B cell (primary cell): ENCODE measurements around the gene UBE3C. TPM values are rescaled to one million over a fixed set of nuclear protein-coding genes. Genes with fewer than 3 reads are reported as not detected.

Experiments
- ATAC-seq: fragments of 200-7000 bp; cut with Tn5 transposase; one replicate; pipeline ENCODE4 v1.10.0; 2021; ENCODE audit warnings: low read depth, mild to moderate bottlenecking, moderate number of reproducible peaks, moderate library complexity
- CTCF ChIA-PET: fragments of 350-600 bp; sonication (Branson Sonifier 250); formaldehyde crosslinking; loops from one replicate; lab custom pipeline; 2021; ENCODE audit warnings: antibody characterized with exemption, inconsistent platforms; lab: Charles Lee
- POLR2A ChIA-PET: fragments of 350-600 bp; sonication (Branson Sonifier 250); formaldehyde crosslinking; loops from one replicate; lab custom pipeline; 2021; ENCODE audit warnings: antibody characterized with exemption; lab: Charles Lee
- DNase-seq: peaks from one replicate; pipeline ENCODE4 v3.0.0; 2013
- H2AFZ ChIP-seq: 2 replicates; pipeline ENCODE4 v1.6.1; 2012; ENCODE audit warnings: mild to moderate bottlenecking, low read depth, low read length; ENCODE audit not compliant: insufficient read depth, poor library complexity, severe bottlenecking
- H3K27ac ChIP-seq, 2 donors: 1 replicate in 1 of 2; 2 replicates in 1 of 2; pipeline ENCODE4 v1.5.1; 2012 to 2013; ENCODE audit warnings: low read length in 2 of 2, mild to moderate bottlenecking in 2 of 2, moderate library complexity in 1 of 2
- H3K27me3 ChIP-seq, 4 experiments: fragments of 200-600 bp in 1 of 4; sonication (generic) in 1 of 4; replicated peaks in 1 of 4; 1 replicate in 2 of 4; 2 replicates in 2 of 4; pipeline versions ENCODE4 v1.6.1 to v1.7.0; 2013 to 2016; ENCODE audit warnings: low read length in 3 of 4, mild to moderate bottlenecking in 2 of 4, mixed read lengths in 1 of 4, moderate library complexity in 1 of 4; ENCODE audit not compliant: insufficient read depth in 4 of 4, control insufficient read depth in 3 of 4; ENCODE audit errors: control extremely low read depth in 1 of 4
- H3K36me3 ChIP-seq, 2 experiments: replicated peaks in 1 of 2; 1 replicate in 1 of 2; 2 replicates in 1 of 2; pipeline versions ENCODE4 v1.6.1 to v1.7.1; 2013; ENCODE audit warnings: low read length in 1 of 2; ENCODE audit not compliant: insufficient read depth in 2 of 2, control insufficient read depth in 1 of 2; ENCODE audit errors: control extremely low read depth in 1 of 2, extremely low read depth in 1 of 2
- H3K4me1 ChIP-seq, 2 donors: fragments of 200-600 bp in 1 of 2; sonication (generic) in 1 of 2; 1 replicate in 1 of 2; 2 replicates in 1 of 2; pipeline versions ENCODE4 v1.5.1 to v1.6.1; 2013 to 2017; ENCODE audit warnings: low read length in 2 of 2; ENCODE audit not compliant: control insufficient read depth in 2 of 2, insufficient read depth in 2 of 2
- H3K4me2 ChIP-seq: replicated peaks from 2 replicates; pipeline ENCODE3; 2012; ENCODE audit warnings: mild to moderate bottlenecking, low read depth, low read length; ENCODE audit not compliant: poor library complexity, severe bottlenecking
- H3K4me3 ChIP-seq, 5 experiments: fragments of 200-600 bp in 1 of 5; sonication (generic) in 1 of 5; 1 replicate in 3 of 5; 2 replicates in 2 of 5; pipeline versions ENCODE4 v1.5.1 to v1.7.0; 2011 to 2016; ENCODE audit warnings: low read length in 4 of 5, mild to moderate bottlenecking in 4 of 5, low read depth in 2 of 5, control low read depth in 1 of 5, moderate library complexity in 1 of 5; ENCODE audit not compliant: insufficient read depth in 1 of 5; ENCODE audit errors: control extremely low read depth in 1 of 5, extremely low read depth in 1 of 5
- H3K79me2 ChIP-seq: fragments of 200-600 bp; sonication (generic); one replicate; pipeline ENCODE4 v1.6.0; 2016; ENCODE audit warnings: low read length; ENCODE audit not compliant: control insufficient read depth, insufficient read depth
- H3K9ac ChIP-seq: fragments of 200-600 bp; sonication (generic); 2 replicates; pipeline ENCODE4 v1.6.1; 2017; ENCODE audit warnings: mild to moderate bottlenecking, low read length, moderate library complexity
- H3K9me3 ChIP-seq, 3 donors: one replicate each; pipeline versions ENCODE4 v1.6.1 to v1.7.1; 2013; ENCODE audit warnings: low read length in 2 of 3; ENCODE audit not compliant: control insufficient read depth in 2 of 3, insufficient read depth in 1 of 3; ENCODE audit errors: control extremely low read depth in 1 of 3
- H4K20me1 ChIP-seq: 2 replicates; pipeline ENCODE4 v1.6.0; 2012; ENCODE audit warnings: mild to moderate bottlenecking, low read length; ENCODE audit not compliant: insufficient read depth, control insufficient read depth, poor library complexity, severe bottlenecking
- H3K27ac Mint-ChIP-seq: one replicate; pipeline ENCODE4 v1.8.0; 2021; ENCODE audit warnings: mixed read lengths
- H3K27me3 Mint-ChIP-seq: one replicate; pipeline ENCODE4 v1.8.0; 2021; ENCODE audit warnings: mixed read lengths
- H3K4me1 Mint-ChIP-seq: one replicate; pipeline ENCODE4 v1.8.0; 2021; ENCODE audit warnings: mixed read lengths
- H3K4me3 Mint-ChIP-seq: one replicate; pipeline ENCODE4 v1.8.0; 2021; ENCODE audit warnings: mixed read lengths
- H3K9me3 Mint-ChIP-seq: one replicate; pipeline ENCODE4 v1.8.0; 2022; ENCODE audit warnings: mixed read lengths; ENCODE audit not compliant: insufficient read depth
- CTCF ChIP-seq: fragments of 200-600 bp; IDR thresholded peaks from one replicate; pipeline ENCODE4 v1.8.0; 2022; ENCODE audit warnings: antibody characterized with exemption, mild to moderate bottlenecking
- EZH2 ChIP-seq: IDR thresholded peaks from 2 replicates; pipeline ENCODE4 v1.6.1; 2012; ENCODE audit warnings: borderline replicate concordance, low read depth, mild to moderate bottlenecking, moderate library complexity, low read length; ENCODE audit not compliant: insufficient read depth, poor library complexity, severe bottlenecking
- WGBS: methylation state at CpG from one replicate; pipeline ENCODE4 v1.1.5; 2013; ENCODE audit warnings: missing lambda C conversion rate; ENCODE audit not compliant: insufficient coverage; 5-methylcytosine and 5-hydroxymethylcytosine counted together
- intact Hi-C: fragments of 100-400 bp; cut with micrococcal nuclease; formaldehyde crosslinking; loops from one replicate; pipeline ENCODE4 v1.10.0; 2022
- polyA plus RNA-seq: library from polyadenylated mRNA; depleted of rRNA; stranded (reverse); fragments of >200 nt; gene quantifications from 2 replicates; pipeline ENCODE4 v1.2.3, GENCODE V29; 2012
- total RNA-seq, 2 donors: library from RNA; stranded (reverse); fragments of 120-200 nt in 1 of 2; gene quantifications; 1 replicate in 1 of 2; 2 replicates in 1 of 2; pipeline versions ENCODE4 v1.2.3 to v1.2.4, GENCODE V29; 2013 to 2022

UBE3C gene
- total and polyA plus RNA-seq, 2 donors (not counting 1 experiment from before 2014, with no cell fraction given) = 17.8 to 66.5 TPM

- Histone ChIP-seq H3K27me3 (peaks cover 0 to 7% (median 1%) of the 10 kb centered on the region in 4 experiments), H3K79me2 (no peaks in the 10 kb centered on the region), H3K4me2 (no peak overlapping the region), H3K27ac (no peak overlapping the region), H3K4me1 (peaks cover 0 to 2% of the 10 kb centered on the region in 2 donors), H2AFZ (no peak overlapping the region), H3K36me3 (no peaks in the 10 kb centered on the region), H3K4me3 (no peak overlapping the region), H4K20me1 (no peaks in the 10 kb centered on the region), H3K9ac (no peak overlapping the region), H3K9me3 (no peaks in the 10 kb centered on the region)
- no peak for DNase-seq
- Mint-ChIP-seq H3K9me3 (no peaks in the 10 kb centered on the region), H3K4me1 (peaks cover 2% of the 10 kb centered on the region), H3K27ac (no peak overlapping the region), H3K27me3 (peaks cover 16% of the 10 kb centered on the region), H3K4me3 (no peak overlapping the region)
- CTCF ChIA-PET = no interaction called here
- intact Hi-C loops = no loop called here
- WGBS = 90% methylated on average over 2 of the region's 5 CpGs
- no peak for ATAC-seq
- TF ChIP-seq EZH2 (no peak), CTCF (no peak)
- POLR2A ChIA-PET = no interaction called here
Measured at GRCh38 chr7:157132796-157133195, 5.9 kb upstream of the UBE3C start.

GRCh38 chr7:157133304-157133703, 5.4 kb upstream of the UBE3C start:
- Histone ChIP-seq H3K9ac (no peak overlapping the region), H3K4me2 (no peak overlapping the region), H3K9me3 (no peaks in the 10 kb centered on the region), H3K27me3 (peaks cover 0 to 7% (median 1%) of the 10 kb centered on the region in 4 experiments), H3K36me3 (no peaks in the 10 kb centered on the region), H3K4me3 (no peak overlapping the region), H4K20me1 (no peaks in the 10 kb centered on the region), H3K79me2 (no peaks in the 10 kb centered on the region), H3K4me1 (peaks cover 3 to 7% of the 10 kb centered on the region in 2 donors), H3K27ac (no peak overlapping the region), H2AFZ (no peak overlapping the region)
- ATAC-seq (no peak), DNase-seq (no peak)
- peaks cover 2% of the 10 kb centered on the region for H3K4me1 Mint-ChIP-seq
- intact Hi-C loops = no loop called here
- 100% methylated on average over 1 of the region's 2 CpGs for WGBS
- peaks cover 16% of the 10 kb centered on the region for H3K27me3 Mint-ChIP-seq
- H3K4me3 Mint-ChIP-seq = no peak overlapping the region
- H3K27ac Mint-ChIP-seq = no peak overlapping the region
- no peaks in the 10 kb centered on the region for H3K9me3 Mint-ChIP-seq
- CTCF ChIA-PET = interaction anchor here (0.6 kb wide), 1 partner anchor 185 kb away, joined by 3 read pairs; no protein-coding TSS in a partner anchor
- TF ChIP-seq EZH2 (no peak), CTCF (no peak)
- POLR2A ChIA-PET = no interaction called here
